Measurements from ENCODE around the gene KLF2. TPM values are rescaled to one million over a fixed set of nuclear protein-coding genes. Genes with fewer than 3 reads are reported as not detected.

KLF2 gene
- total RNA-seq, 1 experiment from 2014 or later: 0.77 TPM

- Mint-ChIP-seq H3K36me3 (ENCODE audit: insufficient read depth, unreplicated experiment) (no peaks in the 10 kb centered on the region), H3K4me1 (ENCODE audit: low read depth, unreplicated experiment) (no peaks in the 10 kb centered on the region), H3K4me3 (ENCODE audit: unreplicated experiment) (no peak overlapping the region), H3K9me3 (ENCODE audit: unreplicated experiment) (no peaks in the 10 kb centered on the region), H3K27ac (ENCODE audit: unreplicated experiment) (no peak overlapping the region), H3K27me3 (ENCODE audit: insufficient read depth, unreplicated experiment) (no peaks in the 10 kb centered on the region)
- POLR2A ChIA-PET: no interaction called here
- no peak for DNase-seq
- TF ChIP-seq CTCF (IDR thresholded peaks at IDR 0.05; ENCODE audit: insufficient read depth in 1 of 2, low read depth in 1 of 2, low read length in 1 of 2, severe bottlenecking in 1 of 2, unreplicated experiment in 1 of 2): no peak
- H3K9me3 ChIP-seq: no peaks in the 10 kb centered on the region
- H3K4me1 ChIP-seq: no peaks in the 10 kb centered on the region
- H3K4me3 ChIP-seq (ENCODE audit: low read depth, low read length): no peak overlapping the region
- H3K36me3 ChIP-seq (ENCODE audit: control insufficient read depth, insufficient read depth, low read length): no peaks in the 10 kb centered on the region
- intact Hi-C loops (cut with micrococcal nuclease; ENCODE audit: unreplicated experiment): no loop called here
- no peaks in the 10 kb centered on the region for H3K27me3 ChIP-seq (replicated peaks; ENCODE audit: control insufficient read depth, insufficient read depth, low read length)
- CTCF ChIA-PET: no interaction called here
- BruUV-seq (replicated peaks): no TSS peak
These were observed 10.6 kb downstream of the KLF2 start for GRCh38 chr19:16335226-16335625.

DNA sequence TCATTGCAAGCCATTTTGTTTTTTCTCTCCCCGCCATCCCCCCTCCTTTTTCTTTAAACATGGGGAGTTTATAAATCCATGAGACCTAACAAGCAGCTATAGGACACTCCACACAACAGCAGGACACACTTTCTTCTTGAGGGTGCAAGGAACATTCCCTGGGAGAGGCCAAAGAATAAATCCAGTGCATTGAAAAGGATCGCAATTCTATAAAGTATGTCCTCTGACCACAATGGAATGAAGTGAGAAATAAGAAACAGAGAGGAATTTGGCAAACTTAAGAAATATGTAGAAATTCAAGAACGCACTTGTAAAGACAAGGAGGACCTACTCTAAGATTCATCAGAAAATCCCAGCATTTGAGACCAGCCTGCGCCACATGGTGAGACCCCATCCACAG is 11.9 kb downstream of the KLF2 start:
- Mint-ChIP-seq H3K9me3 (ENCODE audit: unreplicated experiment) (no peaks in the 10 kb centered on the region), H3K4me1 (ENCODE audit: low read depth, unreplicated experiment) (no peaks in the 10 kb centered on the region), H3K4me3 (ENCODE audit: unreplicated experiment) (no peak overlapping the region), H3K27me3 (ENCODE audit: insufficient read depth, unreplicated experiment) (no peaks in the 10 kb centered on the region), H3K36me3 (ENCODE audit: insufficient read depth, unreplicated experiment) (no peaks in the 10 kb centered on the region), H3K27ac (ENCODE audit: unreplicated experiment) (no peak overlapping the region)
- Histone ChIP-seq H3K4me3 (ENCODE audit: low read depth, low read length) (no peak overlapping the region), H3K9me3 (no peaks in the 10 kb centered on the region), H3K4me1 (no peaks in the 10 kb centered on the region), H3K36me3 (ENCODE audit: control insufficient read depth, insufficient read depth, low read length) (no peaks in the 10 kb centered on the region), H3K27me3 (replicated peaks; ENCODE audit: control insufficient read depth, insufficient read depth, low read length) (no peaks in the 10 kb centered on the region)
- CTCF ChIA-PET: no interaction called here
- no peak for DNase-seq
- no TSS peak for BruUV-seq (replicated peaks)
- POLR2A ChIA-PET: no interaction called here
- no peak for TF ChIP-seq CTCF (IDR thresholded peaks at IDR 0.05; ENCODE audit: insufficient read depth in 1 of 2, low read depth in 1 of 2, low read length in 1 of 2, severe bottlenecking in 1 of 2, unreplicated experiment in 1 of 2)
- intact Hi-C loops (cut with micrococcal nuclease; ENCODE audit: unreplicated experiment): no loop called here

DNA sequence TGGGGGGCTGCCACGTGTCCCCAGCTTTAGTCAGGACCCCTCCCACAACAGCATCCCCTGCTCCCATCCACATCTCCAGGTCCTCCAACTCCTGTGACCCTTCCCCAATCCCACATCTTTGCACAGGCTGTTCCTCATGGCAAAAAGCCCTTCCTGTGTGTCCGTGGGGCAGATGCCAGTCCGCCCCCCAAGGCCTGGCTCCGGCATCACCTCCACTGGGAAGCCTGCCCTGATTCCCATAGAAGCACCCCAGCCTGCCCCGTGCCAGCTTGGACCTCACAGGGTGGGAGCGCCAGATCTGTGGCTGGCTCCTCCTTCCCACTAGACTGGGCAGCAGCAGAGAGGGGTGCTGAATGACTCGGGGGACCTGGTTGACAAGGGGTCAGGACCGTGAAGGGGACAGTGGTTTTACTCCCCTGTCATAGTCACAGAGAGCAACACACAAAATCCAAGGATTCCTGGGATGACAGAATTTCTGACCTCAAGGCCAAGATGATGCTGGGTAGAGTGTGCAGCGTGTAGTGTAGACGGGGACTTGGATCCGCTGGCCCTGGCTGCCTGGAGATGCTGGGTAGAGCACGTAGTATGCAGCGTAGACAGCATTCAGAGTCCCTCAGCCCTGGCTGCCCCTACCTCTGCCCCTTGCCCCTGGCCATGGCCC is 13.3 kb downstream of the KLF2 start:
- Mint-ChIP-seq H3K36me3 (ENCODE audit: insufficient read depth, unreplicated experiment) (no peaks in the 10 kb centered on the region), H3K4me1 (ENCODE audit: low read depth, unreplicated experiment) (no peaks in the 10 kb centered on the region), H3K9me3 (ENCODE audit: unreplicated experiment) (no peaks in the 10 kb centered on the region), H3K27me3 (ENCODE audit: insufficient read depth, unreplicated experiment) (no peaks in the 10 kb centered on the region), H3K27ac (ENCODE audit: unreplicated experiment) (no peak overlapping the region), H3K4me3 (ENCODE audit: unreplicated experiment) (no peak overlapping the region)
- H3K4me1 ChIP-seq: no peaks in the 10 kb centered on the region
- BruUV-seq (replicated peaks): no TSS peak
- ChIA-PET POLR2A (no interaction called here), CTCF (interaction anchor here (1.0 kb wide), 1 partner anchor 91 kb away, joined by 3 read pairs; no protein-coding TSS in a partner anchor)
- intact Hi-C loops (cut with micrococcal nuclease; ENCODE audit: unreplicated experiment): no loop called here
- no peak for DNase-seq
- TF ChIP-seq CTCF (IDR thresholded peaks at IDR 0.05; ENCODE audit: insufficient read depth in 1 of 2, low read depth in 1 of 2, low read length in 1 of 2, severe bottlenecking in 1 of 2, unreplicated experiment in 1 of 2): no peak
- no peaks in the 10 kb centered on the region for H3K9me3 ChIP-seq
- no peaks in the 10 kb centered on the region for H3K36me3 ChIP-seq (ENCODE audit: control insufficient read depth, insufficient read depth, low read length)
- H3K27me3 ChIP-seq (replicated peaks; ENCODE audit: control insufficient read depth, insufficient read depth, low read length): no peaks in the 10 kb centered on the region
- H3K4me3 ChIP-seq (ENCODE audit: low read depth, low read length): no peak overlapping the region
